HG02943 (cell line): ENCODE measurements around the gene ARHGAP33.
"Not testable (repeated sequence)": the region's sequence is repeated elsewhere in the genome, so short reads cannot be mapped to it uniquely, and the experiment has no call there.

Experiments
- ATAC-seq: cut with Tn5 transposase; IDR thresholded peaks from one replicate; pipeline ENCODE4 v1.9.1; 2021; ENCODE audit warnings: mild to moderate bottlenecking, low read depth, moderate library complexity; ENCODE audit not compliant: unreplicated experiment

ARHGAP33 gene

GRCh38 chr19:35824150-35824549 lies 48.8 kb downstream of the ARHGAP33 start:
- no peak for ATAC-seq

- ATAC-seq, result no peak
These were observed 53.4 kb downstream of the ARHGAP33 start for GRCh38 chr19:35828692-35829301.

GRCh38 chr19:35830986-35831385 lies 55.6 kb downstream of the ARHGAP33 start:
- ATAC-seq, result no peak

- ATAC-seq, result no peak
These were observed 56.7 kb downstream of the ARHGAP33 start for GRCh38 chr19:35832054-35832453.

DNA sequence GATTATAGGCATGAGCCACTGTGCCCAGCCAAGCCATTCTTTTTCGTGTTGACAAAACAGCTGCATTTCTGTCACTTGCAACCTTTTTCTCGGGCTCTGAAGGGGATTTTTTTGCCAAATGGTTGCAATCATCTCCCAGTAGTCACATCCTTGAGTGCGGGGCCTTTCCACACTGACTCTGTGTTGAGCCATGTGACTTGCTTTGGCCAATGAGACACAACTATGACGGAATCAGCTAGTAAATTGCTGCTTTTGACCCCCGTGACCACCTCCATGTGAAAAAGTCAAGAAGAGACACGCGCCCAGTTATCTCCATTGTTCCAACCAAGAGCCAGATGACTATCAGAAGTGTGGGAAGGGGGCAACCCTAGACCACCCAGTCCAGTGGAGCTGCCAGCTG lies 58.6 kb downstream of the ARHGAP33 start:
- ATAC-seq, result no peak

- ATAC-seq, result not testable (repeated sequence)
These were observed 60.7 kb downstream of the ARHGAP33 start for GRCh38 chr19:35836096-35836495.
